Esophagus squamous epithelium (tissue), 5 donors: ENCODE results near the gene AADAT. TPM values are rescaled to one million over a fixed set of nuclear protein-coding genes. Genes with fewer than 3 reads are reported as not detected.

Experiments
- DNase-seq: peaks from one replicate; lab custom pipeline; 2025; lab: John Stamatoyannopoulos, UW
- H3K27ac ChIP-seq, 4 donors: fragments of 200-600 bp; sonication (generic); one replicate each; pipeline ENCODE4 v1.5.1; 2016 to 2019; ENCODE audit warnings: mild to moderate bottlenecking in 1 of 4
- H3K27me3 ChIP-seq, 4 donors: fragments of 200-600 bp; sonication (generic); 1 replicate in 3 of 4; 2 replicates in 1 of 4; pipeline versions ENCODE4 v1.5.1 to v1.6.0; 2017 to 2021; ENCODE audit warnings: antibody characterized with exemption in 1 of 4
- H3K36me3 ChIP-seq, 3 donors: fragments of 200-600 bp; sonication (generic); one replicate each; pipeline ENCODE4 v1.5.1; 2016 to 2019
- H3K4me1 ChIP-seq, 3 donors: fragments of 200-600 bp; sonication (generic); one replicate each; pipeline ENCODE4 v1.5.1; 2017 to 2019
- H3K4me3 ChIP-seq, 4 donors: fragments of 200-600 bp; sonication (generic); 1 replicate in 3 of 4; 2 replicates in 1 of 4; pipeline ENCODE4 v1.5.1; 2016 to 2019; ENCODE audit warnings: mild to moderate bottlenecking in 2 of 4, moderate library complexity in 1 of 4
- H3K9me3 ChIP-seq, 3 donors: fragments of 200-600 bp; sonication (generic); one replicate each; pipeline ENCODE4 v1.5.1; 2016 to 2019
- POLR2A ChIP-seq, 4 donors: fragments of 450-650 bp; IDR thresholded peaks; one replicate each; pipeline ENCODE4 v1.6.1; 2017; ENCODE audit warnings: antibody characterized with exemption in 4 of 4, mild to moderate bottlenecking in 4 of 4, moderate library complexity in 3 of 4
- WGBS, 2 donors: methylation state at CpG; one replicate each; pipeline ENCODE4 v1.1.5; 2018; 5-methylcytosine and 5-hydroxymethylcytosine counted together
- intact Hi-C: fragments of 100-400 bp; cut with DNase I; formaldehyde crosslinking; loops from one replicate; pipeline ENCODE4 v1.15.0; 2022
- total RNA-seq, 4 donors: library from RNA; depleted of rRNA; stranded (reverse); fragments of >200 nt; gene quantifications; one replicate each; pipeline ENCODE4 v1.1.0, GENCODE V29; 2016
- TF ChIP-seq, protein P1 (sequence below), 6 experiments: fragments of 450-650 bp in 4 of 6; fragments of 200-600 bp in 2 of 6; sonication (generic) in 2 of 6; IDR thresholded peaks; one replicate each; pipeline ENCODE4 v1.5.1; 2016 to 2019; ENCODE audit warnings: antibody characterized with exemption in 6 of 6, mild to moderate bottlenecking in 4 of 6, moderate library complexity in 4 of 6
- donor health status: DM: yes; HTN: yes; CAD: no.

AADAT gene
- total RNA-seq: 1 to 10 TPM; 1.1 to 4.4 (median 2.2) TPM

DNA sequence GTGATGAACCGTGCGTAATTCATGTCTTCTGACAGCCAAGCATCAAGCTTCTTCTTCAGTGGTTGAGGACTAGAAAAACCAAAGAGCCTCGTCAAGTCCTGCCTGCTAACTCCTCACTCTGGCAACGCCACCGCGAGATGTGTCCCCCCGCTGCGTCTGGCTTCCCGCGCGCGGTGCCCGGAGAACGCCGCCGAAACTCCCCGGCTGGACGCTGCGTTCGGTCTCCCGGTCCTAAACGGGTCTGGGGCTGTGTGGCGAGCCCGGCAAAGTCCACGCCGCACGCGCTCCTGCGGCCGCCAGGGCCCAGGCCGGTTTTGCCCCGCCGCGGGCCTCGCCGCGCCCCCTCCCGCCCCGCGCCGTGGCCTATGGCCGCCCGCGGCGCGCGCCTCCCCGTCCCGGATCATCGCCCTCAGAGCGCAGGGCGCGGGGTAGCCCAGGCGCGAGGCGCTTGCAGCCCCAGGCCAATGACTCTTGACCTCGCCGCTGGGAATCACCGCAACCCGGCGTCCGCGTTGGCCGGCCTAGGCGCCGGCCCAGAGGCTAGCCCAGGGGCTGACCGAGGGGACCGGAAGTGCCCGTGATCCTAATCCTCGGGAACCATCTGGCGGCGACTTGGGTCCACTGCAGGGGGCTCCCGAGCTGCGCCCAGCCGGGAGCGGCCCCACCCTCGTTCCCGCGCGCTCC, at the start of gene AADAT:
Gene AADAT, minus strand, starts transcription at position 289 of the 684 bp plus-strand sequence. Its CDS starts 266 bp downstream, at position 23.
- peaks cover 0 to 14% (median 0%) of the 10 kb centered on the region in 4 donors for H3K27me3 ChIP-seq
- peaks cover 0 to 35% (median 3%) of the 10 kb centered on the region in 3 donors for H3K4me1 ChIP-seq
- peak within 1 kb of the TSS; percentile 12 to 72 (median 55) for H3K27ac ChIP-seq
- H3K36me3 ChIP-seq: peaks cover 0 to 12% (median 0%) of the 10 kb centered on the region in 3 donors
- peak within 1 kb of the TSS; percentile 52 to 78 (median 59) for H3K4me3 ChIP-seq
- WGBS, 2 donors: 0% methylated on average over 10 to 14 of the region's 80 CpGs
- no peak for DNase-seq
- H3K9me3 ChIP-seq: no peaks in the 10 kb centered on the region
- TF ChIP-seq POLR2A (IDR thresholded peaks at IDR 0.05): no peak
- TF ChIP-seq, protein P1, sequence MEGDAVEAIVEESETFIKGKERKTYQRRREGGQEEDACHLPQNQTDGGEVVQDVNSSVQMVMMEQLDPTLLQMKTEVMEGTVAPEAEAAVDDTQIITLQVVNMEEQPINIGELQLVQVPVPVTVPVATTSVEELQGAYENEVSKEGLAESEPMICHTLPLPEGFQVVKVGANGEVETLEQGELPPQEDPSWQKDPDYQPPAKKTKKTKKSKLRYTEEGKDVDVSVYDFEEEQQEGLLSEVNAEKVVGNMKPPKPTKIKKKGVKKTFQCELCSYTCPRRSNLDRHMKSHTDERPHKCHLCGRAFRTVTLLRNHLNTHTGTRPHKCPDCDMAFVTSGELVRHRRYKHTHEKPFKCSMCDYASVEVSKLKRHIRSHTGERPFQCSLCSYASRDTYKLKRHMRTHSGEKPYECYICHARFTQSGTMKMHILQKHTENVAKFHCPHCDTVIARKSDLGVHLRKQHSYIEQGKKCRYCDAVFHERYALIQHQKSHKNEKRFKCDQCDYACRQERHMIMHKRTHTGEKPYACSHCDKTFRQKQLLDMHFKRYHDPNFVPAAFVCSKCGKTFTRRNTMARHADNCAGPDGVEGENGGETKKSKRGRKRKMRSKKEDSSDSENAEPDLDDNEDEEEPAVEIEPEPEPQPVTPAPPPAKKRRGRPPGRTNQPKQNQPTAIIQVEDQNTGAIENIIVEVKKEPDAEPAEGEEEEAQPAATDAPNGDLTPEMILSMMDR (IDR thresholded peaks at IDR 0.05): peak; percentile 20 to 59 (median 52)
- intact Hi-C loops: no loop called here

DNA sequence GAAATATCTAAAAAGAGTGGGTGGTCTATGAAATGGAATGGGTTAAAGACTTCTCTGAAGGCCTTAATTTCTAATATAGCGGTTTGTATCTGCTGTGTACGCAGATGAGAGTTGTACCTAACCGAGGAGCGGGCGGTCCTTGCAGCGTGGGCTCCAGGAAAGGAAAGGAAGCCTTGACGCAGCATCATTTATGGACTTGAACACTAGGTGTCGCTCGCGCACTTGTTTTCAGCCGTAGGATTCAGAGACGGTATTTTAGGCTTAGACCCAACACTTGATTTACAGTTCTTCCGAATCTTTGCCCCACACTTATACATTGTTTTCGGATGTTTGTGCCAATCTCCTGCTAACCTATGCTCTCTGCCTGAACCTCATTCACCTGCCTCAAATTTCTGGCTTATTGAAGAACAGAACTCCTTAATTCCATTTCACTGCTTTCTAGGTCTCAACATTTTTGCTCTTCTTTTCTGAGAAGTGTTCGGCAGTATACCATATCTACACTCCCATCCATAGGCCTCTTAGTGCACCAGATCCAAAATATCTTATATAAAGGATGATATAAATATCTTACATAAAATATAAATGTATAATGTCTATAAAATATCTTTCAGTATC, 48.9 kb upstream of the AADAT start:
- intact Hi-C loops: loop anchor here (10.0 kb wide), 1 partner anchor 116 kb away; no protein-coding TSS in a partner anchor
- Histone ChIP-seq H3K36me3 (no peaks in the 10 kb centered on the region), H3K9me3 (peaks cover 0 to 1% (median 0%) of the 10 kb centered on the region in 3 donors), H3K4me3 (no peak overlapping the region), H3K27me3 (no peaks in the 10 kb centered on the region), H3K27ac (no peak overlapping the region), H3K4me1 (peaks cover 0 to 6% (median 0%) of the 10 kb centered on the region in 3 donors)
- TF ChIP-seq, protein P1 (IDR thresholded peaks at IDR 0.05): peak; percentile 57 to 78 (median 64)
- TF ChIP-seq POLR2A (IDR thresholded peaks at IDR 0.05): no peak
- WGBS, 2 donors: 7 to 9% methylated on average over 15 of the region's 15 CpGs
- DNase-seq: no peak

DNA sequence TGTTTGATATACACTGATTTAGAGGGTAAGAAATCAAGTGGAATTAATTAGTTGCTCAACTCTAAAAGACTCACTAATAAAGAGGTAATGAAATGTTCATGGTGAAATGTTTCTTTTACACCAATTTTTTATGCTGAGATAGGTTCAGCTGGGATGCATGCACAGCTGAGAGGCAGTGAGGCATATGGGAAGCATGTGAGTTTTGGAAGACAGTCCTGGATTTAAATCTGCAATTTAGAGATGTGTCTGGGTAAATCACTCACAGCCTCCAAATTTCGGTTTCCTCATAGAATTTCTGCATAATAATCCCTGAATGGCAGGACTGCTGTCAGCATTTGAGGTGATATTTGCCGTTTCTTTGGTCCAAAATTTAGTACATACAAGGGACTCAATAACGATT, 48.2 kb upstream of the AADAT start:
- no peaks in the 10 kb centered on the region for H3K27me3 ChIP-seq
- H3K4me1 ChIP-seq: peaks cover 0 to 6% (median 0%) of the 10 kb centered on the region in 3 donors
- H3K9me3 ChIP-seq: peaks cover 0 to 9% (median 7%) of the 10 kb centered on the region in 3 donors
- H3K4me3 ChIP-seq: no peak overlapping the region
- DNase-seq: no peak
- no peaks in the 10 kb centered on the region for H3K36me3 ChIP-seq
- intact Hi-C loops: loop anchor here (10.0 kb wide), 1 partner anchor 117 kb away; no protein-coding TSS in a partner anchor
- H3K27ac ChIP-seq: no peak overlapping the region
- TF ChIP-seq POLR2A (IDR thresholded peaks at IDR 0.05): no peak
- TF ChIP-seq, protein P1 (IDR thresholded peaks at IDR 0.05): no peak
- 59 to 62% methylated on average over 3 of the region's 3 CpGs for WGBS, 2 donors

DNA sequence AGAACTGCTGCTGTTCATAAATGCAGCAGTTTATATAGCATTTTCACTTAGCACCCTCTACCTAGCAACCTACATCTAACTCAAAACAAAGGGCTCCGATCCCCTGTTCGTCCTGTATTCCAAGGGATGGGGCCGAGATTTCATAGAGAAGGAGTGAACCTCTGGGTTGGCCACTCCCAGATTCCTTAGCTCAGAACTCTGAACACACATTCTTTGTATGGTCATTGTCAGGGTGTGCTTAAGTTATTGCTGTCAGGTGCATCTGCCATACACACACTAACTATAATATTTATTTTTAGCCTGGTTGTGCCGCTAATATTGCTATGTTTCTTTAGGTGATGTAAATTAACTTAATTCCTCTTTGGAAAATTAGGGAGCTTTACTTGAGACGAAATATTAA, 47.7 kb upstream of the AADAT start:
- no peak for TF ChIP-seq POLR2A (IDR thresholded peaks at IDR 0.05)
- TF ChIP-seq, protein P1 (IDR thresholded peaks at IDR 0.05): no peak
- H3K27me3 ChIP-seq: no peaks in the 10 kb centered on the region
- H3K9me3 ChIP-seq: peaks cover 0 to 14% (median 7%) of the 10 kb centered on the region in 3 donors
- no peaks in the 10 kb centered on the region for H3K36me3 ChIP-seq
- H3K4me1 ChIP-seq: peaks cover 0 to 6% (median 0%) of the 10 kb centered on the region in 3 donors
- no peak overlapping the region for H3K27ac ChIP-seq
- no peak overlapping the region for H3K4me3 ChIP-seq
- 54 to 57% methylated on average over 5 of the region's 5 CpGs for WGBS, 2 donors
- intact Hi-C loops: loop anchor here (10.0 kb wide), 1 partner anchor 117 kb away; no protein-coding TSS in a partner anchor
- DNase-seq: no peak

DNA sequence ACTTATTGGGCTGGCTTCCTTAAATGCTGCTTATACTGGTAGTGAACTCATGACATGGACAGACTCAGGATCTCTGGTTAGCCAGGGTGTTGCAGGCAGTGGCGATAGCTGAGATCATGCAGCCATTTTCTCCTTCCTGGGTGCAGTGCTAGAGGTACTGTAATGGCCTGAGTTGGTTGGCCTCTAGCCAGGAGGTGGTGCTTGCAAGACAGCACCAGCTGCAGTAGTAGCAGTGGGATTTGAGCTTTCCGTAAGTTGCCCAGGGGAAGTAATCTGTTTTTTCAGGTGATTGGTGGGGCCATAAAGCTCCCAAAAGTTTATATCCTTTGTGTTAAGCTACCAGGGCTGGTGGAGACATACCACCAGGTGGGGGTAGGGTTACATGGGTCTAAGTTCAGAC, 45.1 kb upstream of the AADAT start:
- 53 to 67% methylated on average over 1 to 2 of the region's 2 CpGs for whole genome bisulfite sequencing, 2 donors
- no peak for DNase-seq
- intact Hi-C loops: loop anchor here (10.0 kb wide), 1 partner anchor 120 kb away; no protein-coding TSS in a partner anchor
- no peak overlapping the region for H3K4me3 ChIP-seq
- H3K27ac ChIP-seq: no peak overlapping the region
- peaks cover 0 to 16% (median 7%) of the 10 kb centered on the region in 3 donors for H3K9me3 ChIP-seq
- no peak for TF ChIP-seq POLR2A (IDR thresholded peaks at IDR 0.05)
- TF ChIP-seq, protein P1 (IDR thresholded peaks at IDR 0.05): no peak
- no peaks in the 10 kb centered on the region for H3K36me3 ChIP-seq
- no peaks in the 10 kb centered on the region for H3K27me3 ChIP-seq
- H3K4me1 ChIP-seq: peaks cover 0 to 6% (median 0%) of the 10 kb centered on the region in 3 donors
